AG10803 (cell line): Measurements from ENCODE around the gene WNT3A.
A peak's percentile ranks its signal among the peaks of the same experiment; 100 is the strongest.

Experiments
- DNase-seq: peaks from one replicate; pipeline ENCODE4 v3.0.0; 2010; ENCODE audit warnings: low read depth
- H3K4me3 ChIP-seq: 2 replicates; pipeline ENCODE4 v1.5.1; 2011; ENCODE audit warnings: mild to moderate bottlenecking, low read length, control low read depth
- CTCF ChIP-seq: conservative IDR thresholded peaks from 2 replicates; pipeline ENCODE4 v1.5.1; 2011; ENCODE audit warnings: mild to moderate bottlenecking, low read length, control low read depth, inconsistent platforms

The WNT3A gene

GRCh38 chr1:228101614-228101993 lies 94.8 kb downstream of the WNT3A start:
- TF ChIP-seq CTCF, result no peak
- peak overlapping the region; percentile 84 for H3K4me3 ChIP-seq
- DNase-seq, result no peak

- no peak for DNase-seq
- peak; percentile 7; the same call in 1 of the 2 replicates for TF ChIP-seq CTCF
- peak overlapping the region; percentile 84 for H3K4me3 ChIP-seq
Measured at GRCh38 chr1:228101994-228102790, 95.4 kb downstream of the WNT3A start.

- DNase-seq, result peak; percentile 81
- no peak for TF ChIP-seq CTCF
- H3K4me3 ChIP-seq, result peak within 1 kb of the TSS; percentile 84
Measured at GRCh38 chr1:228102791-228103620, 96.2 kb downstream of the WNT3A start, which contains the start of gene C1orf35. TSS of gene C1orf35 (minus strand) at chr1:228103325. CDS start at chr1:228103227, 98 bp downstream.

- no peak overlapping the region for H3K4me3 ChIP-seq
- no peak for DNase-seq
- no peak for TF ChIP-seq CTCF
Measured at GRCh38 chr1:228104526-228105269, 97.9 kb downstream of the WNT3A start.

GRCh38 chr1:228105270-228105995 lies 98.6 kb downstream of the WNT3A start:
- no peak overlapping the region for H3K4me3 ChIP-seq
- no peak for DNase-seq
- no peak for TF ChIP-seq CTCF

GRCh38 chr1:228105996-228106799 lies 99.4 kb downstream of the WNT3A start:
- no peak overlapping the region for H3K4me3 ChIP-seq
- no peak for TF ChIP-seq CTCF
- DNase-seq, result no peak
